Fibroblast of villous mesenchyme (primary cell): Measurements from ENCODE around the gene CKLF. TPM values are rescaled to one million over a fixed set of nuclear protein-coding genes. Genes with fewer than 3 reads are reported as not detected.
A peak's percentile ranks its signal among the peaks of the same experiment; 100 is the strongest.

ENCODE experiments used
- DNase-seq: peaks from one replicate; pipeline ENCODE4 v3.0.0-alpha.2; 2010; ENCODE audit warnings: low read depth
- H3K4me3 ChIP-seq: 2 replicates; pipeline ENCODE4 v1.5.1; 2011; ENCODE audit warnings: low read depth, mild to moderate bottlenecking, low read length
- total RNA-seq: library from RNA; depleted of rRNA; stranded (reverse); fragments of >200 nt; gene quantifications from 2 replicates; pipeline ENCODE4 v1.2.3, GENCODE V29; 2012
- TF ChIP-seq, protein P1 (sequence below): IDR thresholded peaks from 2 replicates; pipeline ENCODE4 v1.5.1; 2012; ENCODE audit warnings: low read depth, mild to moderate bottlenecking, low read length; ENCODE audit not compliant: insufficient read depth

CKLF gene
- total RNA-seq, 1 donor, result 58.3 TPM

DNA sequence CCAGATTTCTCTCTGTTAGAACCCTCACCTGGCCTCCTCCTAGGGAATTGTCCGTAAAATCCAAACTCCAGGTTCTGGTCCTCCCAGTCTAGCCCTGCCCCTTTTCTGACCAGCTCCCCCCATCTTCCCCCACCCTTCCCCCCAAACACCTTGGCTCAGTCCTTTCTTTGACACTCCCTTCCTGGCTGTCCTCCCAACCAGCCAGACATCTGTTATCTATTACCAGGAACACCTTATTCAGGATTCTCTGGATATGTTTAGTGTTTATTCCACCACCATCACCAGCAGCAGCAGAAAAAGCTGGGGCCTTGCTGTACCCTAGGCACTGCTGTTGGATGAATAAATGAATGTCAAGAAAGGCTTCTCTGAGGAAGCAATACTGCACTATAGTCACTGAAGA is 48.1 kb downstream of the CKLF start:
- TF ChIP-seq, protein P1, sequence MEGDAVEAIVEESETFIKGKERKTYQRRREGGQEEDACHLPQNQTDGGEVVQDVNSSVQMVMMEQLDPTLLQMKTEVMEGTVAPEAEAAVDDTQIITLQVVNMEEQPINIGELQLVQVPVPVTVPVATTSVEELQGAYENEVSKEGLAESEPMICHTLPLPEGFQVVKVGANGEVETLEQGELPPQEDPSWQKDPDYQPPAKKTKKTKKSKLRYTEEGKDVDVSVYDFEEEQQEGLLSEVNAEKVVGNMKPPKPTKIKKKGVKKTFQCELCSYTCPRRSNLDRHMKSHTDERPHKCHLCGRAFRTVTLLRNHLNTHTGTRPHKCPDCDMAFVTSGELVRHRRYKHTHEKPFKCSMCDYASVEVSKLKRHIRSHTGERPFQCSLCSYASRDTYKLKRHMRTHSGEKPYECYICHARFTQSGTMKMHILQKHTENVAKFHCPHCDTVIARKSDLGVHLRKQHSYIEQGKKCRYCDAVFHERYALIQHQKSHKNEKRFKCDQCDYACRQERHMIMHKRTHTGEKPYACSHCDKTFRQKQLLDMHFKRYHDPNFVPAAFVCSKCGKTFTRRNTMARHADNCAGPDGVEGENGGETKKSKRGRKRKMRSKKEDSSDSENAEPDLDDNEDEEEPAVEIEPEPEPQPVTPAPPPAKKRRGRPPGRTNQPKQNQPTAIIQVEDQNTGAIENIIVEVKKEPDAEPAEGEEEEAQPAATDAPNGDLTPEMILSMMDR, result no peak
- no peak overlapping the region for H3K4me3 ChIP-seq
- no peak for DNase-seq

- no peak overlapping the region for H3K4me3 ChIP-seq
- no peak for DNase-seq
- TF ChIP-seq, protein P1, result no peak
Observed at GRCh38 chr16:66601471-66601870, 49.1 kb downstream of the CKLF start.

DNA sequence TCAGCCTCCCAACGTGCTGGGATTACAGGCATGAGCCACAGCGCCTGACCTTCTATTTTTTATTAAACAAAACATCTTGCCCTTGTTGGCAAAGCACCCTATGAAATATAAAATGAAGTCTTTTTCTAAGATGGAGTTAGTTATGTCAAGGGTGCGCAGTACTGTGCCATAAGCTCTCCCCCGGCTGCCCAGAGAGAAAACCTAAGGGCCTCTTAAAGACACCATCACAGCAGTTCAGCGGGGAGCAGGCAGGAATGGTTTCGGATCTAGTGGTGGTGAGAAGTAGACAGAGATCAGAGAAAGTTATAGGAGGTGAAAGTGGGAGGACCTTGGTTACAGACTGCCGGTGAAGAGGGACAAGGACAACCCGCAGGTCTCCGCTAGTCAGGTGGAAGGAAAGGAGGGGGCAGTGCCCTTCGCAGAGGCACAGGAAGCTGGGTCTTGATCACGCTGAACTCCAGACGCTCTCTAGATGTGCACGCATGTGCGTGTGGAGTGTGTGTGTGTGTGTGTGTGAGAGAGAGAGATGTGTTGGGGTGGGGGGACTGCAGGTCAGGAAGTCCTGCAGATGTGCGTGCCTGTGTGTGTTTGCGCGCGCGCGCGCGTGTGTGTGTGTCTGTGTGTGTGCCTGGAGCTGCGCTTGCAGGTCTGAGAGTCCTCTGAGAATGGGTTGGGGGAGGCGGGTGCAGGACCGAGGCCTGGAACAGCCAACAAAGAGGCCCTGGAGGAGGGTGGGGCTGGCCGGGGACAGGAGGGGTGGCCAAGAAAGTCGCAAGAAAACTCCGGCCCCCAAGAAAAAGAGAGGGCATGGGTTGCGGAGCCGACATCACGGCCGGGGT is 51.4 kb downstream of the CKLF start:
- TF ChIP-seq, protein P1, result no peak
- peak; percentile 65 for DNase-seq
- H3K4me3 ChIP-seq, result peak overlapping the region; percentile 72

- TF ChIP-seq, protein P1, result peak; percentile 42
- peak within 1 kb of the TSS; percentile 72 for H3K4me3 ChIP-seq
- peak; percentile 56 for DNase-seq
Observed at GRCh38 chr16:66604376-66605176, 52.2 kb downstream of the CKLF start, which contains the start of gene CMTM3. CMTM3 (plus strand) TSS chr16:66604704; CDS start chr16:66604806, 102 bp downstream.

- H3K4me3 ChIP-seq, result peak overlapping the region; percentile 72
- DNase-seq, result peak; percentile 38
- TF ChIP-seq, protein P1, result no peak
Observed at GRCh38 chr16:66605177-66605978, 53.0 kb downstream of the CKLF start.

DNA sequence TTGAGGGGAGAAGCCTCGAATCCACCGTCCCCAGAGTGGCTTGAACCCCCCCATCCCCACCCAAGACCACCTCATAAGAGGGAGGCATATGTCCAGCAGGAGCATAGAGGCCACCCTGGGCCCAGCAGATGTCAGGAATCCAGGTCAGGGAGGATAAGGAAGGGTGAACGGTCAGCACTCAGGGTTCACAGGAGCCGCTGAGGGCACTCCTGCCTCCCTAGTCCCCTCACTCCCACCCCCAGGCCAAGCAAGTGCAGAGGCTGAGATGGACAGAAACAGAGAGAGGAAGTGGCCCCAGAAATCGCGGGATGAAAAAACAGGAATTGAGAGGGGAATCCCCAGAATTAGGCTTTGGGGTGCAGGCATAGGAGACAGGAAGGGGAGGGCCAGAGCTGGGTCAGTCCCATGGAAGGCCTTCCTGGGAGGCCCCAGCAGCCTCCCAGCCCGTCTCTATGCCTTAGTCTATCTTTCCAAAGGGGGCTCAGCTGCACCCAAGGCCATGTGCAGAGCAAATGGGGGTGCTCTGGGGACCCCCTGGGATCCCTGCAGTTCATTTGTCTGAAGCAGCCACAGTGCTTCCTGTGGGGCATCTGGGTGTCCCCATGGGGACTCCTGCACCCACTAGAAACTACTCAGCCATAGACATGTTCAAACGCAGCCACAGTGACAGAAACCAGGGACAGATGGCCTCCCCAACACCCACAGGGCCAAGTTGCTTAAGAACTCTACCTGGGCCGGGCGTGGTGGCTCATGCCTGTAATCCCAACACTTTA is 53.8 kb downstream of the CKLF start:
- peak overlapping the region; percentile 72 for H3K4me3 ChIP-seq
- TF ChIP-seq, protein P1, result no peak
- no peak for DNase-seq
